Islet precursor cell (in vitro differentiated cells): Measurements from ENCODE around the gene MRPL21.

Experiments used
- DNase-seq: peaks from one replicate; pipeline ENCODE4 v3.0.0-alpha.2; 2018

The MRPL21 gene

GRCh38 chr11:68903288-68904247 is at the start of gene MRPL21, which contains the start of gene IGHMBP2:
Gene MRPL21 (minus strand): TSS chr11:68903832. CDS start chr11:68903810, 22 bp downstream.
Gene IGHMBP2 (plus strand): TSS chr11:68903891. CDS start chr11:68903953, 62 bp downstream.
- DNase-seq: peak; percentile 90

- DNase-seq: no peak
These were observed 47.1 kb upstream of the MRPL21 start for GRCh38 chr11:68950762-68951161.

GRCh38 chr11:68950270-68950669 is 46.6 kb upstream of the MRPL21 start:
- DNase-seq: no peak

- DNase-seq: no peak
These were observed 45.3 kb upstream of the MRPL21 start for GRCh38 chr11:68948935-68949334.

- no peak for DNase-seq
These were observed 44.9 kb upstream of the MRPL21 start for GRCh38 chr11:68948496-68948895.

- no peak for DNase-seq
These were observed 43.5 kb upstream of the MRPL21 start for GRCh38 chr11:68947151-68947550.

GRCh38 chr11:68946416-68947090 is 42.9 kb upstream of the MRPL21 start:
- no peak for DNase-seq

- no peak for DNase-seq
These were observed 39.2 kb upstream of the MRPL21 start for GRCh38 chr11:68942751-68943271.

- no peak for DNase-seq
These were observed 38.5 kb upstream of the MRPL21 start for GRCh38 chr11:68942095-68942620.

GRCh38 chr11:68941324-68942094 is 37.9 kb upstream of the MRPL21 start:
- no peak for DNase-seq

- peak; percentile 46 for DNase-seq
These were observed 37.2 kb upstream of the MRPL21 start for GRCh38 chr11:68940651-68941323.

GRCh38 chr11:68939583-68940555 is 36.2 kb upstream of the MRPL21 start:
- DNase-seq: no peak

- no peak for DNase-seq
These were observed 35.4 kb upstream of the MRPL21 start for GRCh38 chr11:68938816-68939582.

GRCh38 chr11:68938088-68938487 is 34.5 kb upstream of the MRPL21 start:
- no peak for DNase-seq

- peak; percentile 41 for DNase-seq
These were observed 33.3 kb upstream of the MRPL21 start for GRCh38 chr11:68936676-68937620.

- no peak for DNase-seq
These were observed 32.7 kb upstream of the MRPL21 start for GRCh38 chr11:68936358-68936636.

- DNase-seq: peak; percentile 44
These were observed 32.1 kb upstream of the MRPL21 start for GRCh38 chr11:68935516-68936357.

- peak; percentile 44 for DNase-seq
These were observed 31.4 kb upstream of the MRPL21 start for GRCh38 chr11:68935066-68935465.
